ENCODE measurements around the gene C11orf97. TPM values are rescaled to one million over a fixed set of nuclear protein-coding genes. Genes with fewer than 3 reads are reported as not detected.

The C11orf97 gene
- total RNA-seq, 1 experiment from 2014 or later = not detected

GRCh38 chr11:94558932-94559331 is 46.7 kb downstream of the C11orf97 start (continued):
- no peak for TF ChIP-seq CTCF (IDR thresholded peaks at IDR 0.05 in 2 of 3, conservative IDR thresholded peaks at IDR 0.05 in 1 of 3; ENCODE audit: borderline replicate concordance in 1 of 3, insufficient read depth in 1 of 3, low read depth in 2 of 3, low read length in 2 of 3)

GRCh38 chr11:94559361-94559760 is 47.1 kb downstream of the C11orf97 start:
- no peaks in the 10 kb centered on the region for H4K20me1 ChIP-seq (ENCODE audit: insufficient read depth)
- BruUV-seq (replicated peaks) = no TSS peak
- H3K9ac ChIP-seq (ENCODE audit: low read length) = no peak overlapping the region
- no peak for TF ChIP-seq TCF7L2 (IDR thresholded peaks at IDR 0.05; ENCODE audit: borderline replicate concordance, extremely low read depth, insufficient read depth, insufficient read length)
- TF ChIP-seq ZFX (IDR thresholded peaks at IDR 0.05) = no peak
- ChIA-PET CTCF (no interaction called here), POLR2A (no interaction called here), RAD21 (ENCODE audit: low non-redundant PET in 1 of 2, low total read pairs in 2 of 2, uncharacterized antibody in 2 of 2, unreplicated experiment in 2 of 2) (no interaction called here)
- DNase-seq (ENCODE audit: low read depth, low spot score) (no peak), ATAC-seq (no peak)
- H3K4me1 ChIP-seq (ENCODE audit: control insufficient read depth in 1 of 2, insufficient read depth in 2 of 2, low read length in 2 of 2) = peaks cover 2 to 14% of the 10 kb centered on the region in 2 experiments; a peak in 3 of 4 replicates
- no peaks in the 10 kb centered on the region for H3K36me3 ChIP-seq (ENCODE audit: control insufficient read depth in 1 of 2, insufficient read depth in 2 of 2, low read length in 2 of 2)
- H3K4me2 ChIP-seq (ENCODE audit: low read length) = no peak overlapping the region
- no peak overlapping the region for H3K4me3 ChIP-seq (replicated peaks in 1 of 2; ENCODE audit: low read depth in 1 of 2, low read length in 2 of 2)
- no peaks in the 10 kb centered on the region for H3K27me3 ChIP-seq (ENCODE audit: insufficient read depth, low read length)
- no peaks in the 10 kb centered on the region for H3K9me3 ChIP-seq (ENCODE audit: control insufficient read depth in 1 of 2, insufficient read depth in 1 of 2, low read depth in 1 of 2, low read length in 2 of 2)
- H3K9me2 ChIP-seq (ENCODE audit: insufficient read depth) = no peaks in the 10 kb centered on the region
- intact Hi-C loops (cut with micrococcal nuclease) = no loop called here
- H2AFZ ChIP-seq (ENCODE audit: low read depth, low read length, poor library complexity, severe bottlenecking) = no peak overlapping the region
- no peaks in the 10 kb centered on the region for H3K79me2 ChIP-seq (ENCODE audit: insufficient read depth, low read length)
- H3K27ac ChIP-seq (ENCODE audit: low read depth, low read length) = no peak overlapping the region

- H3K79me2 ChIP-seq (ENCODE audit: insufficient read depth, low read length) = no peaks in the 10 kb centered on the region
- no peak overlapping the region for H3K4me3 ChIP-seq (replicated peaks in 1 of 2; ENCODE audit: low read depth in 1 of 2, low read length in 2 of 2)
- H3K9ac ChIP-seq (ENCODE audit: low read length) = no peak overlapping the region
- no peak overlapping the region for H3K27ac ChIP-seq (ENCODE audit: low read depth, low read length)
- no peak overlapping the region for H3K4me2 ChIP-seq (ENCODE audit: low read length)
- DNase-seq (ENCODE audit: low read depth, low spot score) (no peak), ATAC-seq (no peak)
- CTCF ChIA-PET = no interaction called here
- no peak overlapping the region for H2AFZ ChIP-seq (ENCODE audit: low read depth, low read length, poor library complexity, severe bottlenecking)
- POLR2A ChIA-PET = no interaction called here
- RAD21 ChIA-PET (ENCODE audit: low non-redundant PET in 1 of 2, low total read pairs in 2 of 2, uncharacterized antibody in 2 of 2, unreplicated experiment in 2 of 2) = no interaction called here
- H3K4me1 ChIP-seq (ENCODE audit: control insufficient read depth in 1 of 2, insufficient read depth in 2 of 2, low read length in 2 of 2) = peaks cover 2 to 14% of the 10 kb centered on the region in 2 experiments; a peak in 3 of 4 replicates
- intact Hi-C loops (cut with micrococcal nuclease) = no loop called here
- no peaks in the 10 kb centered on the region for H3K36me3 ChIP-seq (ENCODE audit: control insufficient read depth in 1 of 2, insufficient read depth in 2 of 2, low read length in 2 of 2)
- no peaks in the 10 kb centered on the region for H3K27me3 ChIP-seq (ENCODE audit: insufficient read depth, low read length)
- H4K20me1 ChIP-seq (ENCODE audit: insufficient read depth) = no peaks in the 10 kb centered on the region
- H3K9me3 ChIP-seq (ENCODE audit: control insufficient read depth in 1 of 2, insufficient read depth in 1 of 2, low read depth in 1 of 2, low read length in 2 of 2) = no peaks in the 10 kb centered on the region
- H3K9me2 ChIP-seq (ENCODE audit: insufficient read depth) = no peaks in the 10 kb centered on the region
- no TSS peak for BruUV-seq (replicated peaks)
- TF ChIP-seq POLR2AphosphoS5 (IDR thresholded peaks at IDR 0.05; ENCODE audit: low read depth, low read length) = no peak
- no peak for TF ChIP-seq SRF (IDR thresholded peaks at IDR 0.05; ENCODE audit: low read depth)
- TF ChIP-seq SP1 (IDR thresholded peaks at IDR 0.05; ENCODE audit: low read depth) = no peak
- no peak for TF ChIP-seq JUND (IDR thresholded peaks at IDR 0.05)
- no peak for TF ChIP-seq CTCF (IDR thresholded peaks at IDR 0.05 in 2 of 3, conservative IDR thresholded peaks at IDR 0.05 in 1 of 3; ENCODE audit: borderline replicate concordance in 1 of 3, insufficient read depth in 1 of 3, low read depth in 2 of 3, low read length in 2 of 3)
- no peak for TF ChIP-seq SIN3A (IDR thresholded peaks at IDR 0.05; ENCODE audit: low read depth)
- TF ChIP-seq YY1 (IDR thresholded peaks at IDR 0.05; ENCODE audit: extremely low read depth, insufficient replicate concordance, low read depth, low read length) = no peak
- TF ChIP-seq ELF1 (IDR thresholded peaks at IDR 0.05; ENCODE audit: borderline replicate concordance, low read depth) = no peak
- TF ChIP-seq CBX3 (IDR thresholded peaks at IDR 0.05; ENCODE audit: low read depth) = no peak
- TF ChIP-seq ZFX (IDR thresholded peaks at IDR 0.05) = no peak
- TF ChIP-seq FOSL1 (IDR thresholded peaks at IDR 0.05; ENCODE audit: low read depth) = no peak
- no peak for TF ChIP-seq EGR1 (IDR thresholded peaks at IDR 0.05; ENCODE audit: low read depth)
- TF ChIP-seq TCF7L2 (IDR thresholded peaks at IDR 0.05; ENCODE audit: borderline replicate concordance, extremely low read depth, insufficient read depth, insufficient read length) = no peak
- no peak for TF ChIP-seq POLR2A (IDR thresholded peaks at IDR 0.05; ENCODE audit: borderline replicate concordance, extremely low read depth, insufficient read depth, insufficient read length)
These were observed 48.6 kb downstream of the C11orf97 start for GRCh38 chr11:94560834-94561233.

Data from HCT116 (cell line).